ENCODE data around the gene SHMT2.

The SHMT2 gene

DNA sequence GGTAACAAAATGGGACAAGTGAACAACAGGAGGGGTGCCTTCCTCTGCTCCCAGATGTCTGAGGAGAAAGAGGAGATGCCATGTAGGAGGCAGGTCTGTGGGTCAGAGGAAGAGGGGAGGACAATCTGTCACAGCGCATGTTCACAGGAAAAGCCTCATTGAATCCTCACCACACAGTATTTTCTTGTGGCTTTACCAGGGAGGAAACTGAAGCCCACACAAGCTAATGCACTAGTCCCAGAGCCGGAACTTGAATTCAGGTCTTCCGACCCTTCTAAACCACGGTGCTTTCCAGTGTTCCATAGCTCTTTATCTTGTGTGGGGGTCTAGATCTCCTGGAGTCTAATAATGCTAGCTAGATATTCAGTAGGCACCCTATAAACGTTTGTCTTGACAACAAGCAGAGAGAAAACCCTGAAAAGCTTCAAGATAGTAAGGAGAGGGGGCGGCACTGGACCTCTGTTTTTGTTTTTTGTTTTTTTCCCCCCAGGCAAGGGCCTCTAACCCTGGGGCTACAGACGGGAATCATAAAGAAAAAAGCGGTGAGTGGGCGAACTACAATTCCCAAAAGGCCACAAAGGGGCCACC lies 371 bp upstream of the SHMT2 start:
- DNase-seq: no peak

DNA sequence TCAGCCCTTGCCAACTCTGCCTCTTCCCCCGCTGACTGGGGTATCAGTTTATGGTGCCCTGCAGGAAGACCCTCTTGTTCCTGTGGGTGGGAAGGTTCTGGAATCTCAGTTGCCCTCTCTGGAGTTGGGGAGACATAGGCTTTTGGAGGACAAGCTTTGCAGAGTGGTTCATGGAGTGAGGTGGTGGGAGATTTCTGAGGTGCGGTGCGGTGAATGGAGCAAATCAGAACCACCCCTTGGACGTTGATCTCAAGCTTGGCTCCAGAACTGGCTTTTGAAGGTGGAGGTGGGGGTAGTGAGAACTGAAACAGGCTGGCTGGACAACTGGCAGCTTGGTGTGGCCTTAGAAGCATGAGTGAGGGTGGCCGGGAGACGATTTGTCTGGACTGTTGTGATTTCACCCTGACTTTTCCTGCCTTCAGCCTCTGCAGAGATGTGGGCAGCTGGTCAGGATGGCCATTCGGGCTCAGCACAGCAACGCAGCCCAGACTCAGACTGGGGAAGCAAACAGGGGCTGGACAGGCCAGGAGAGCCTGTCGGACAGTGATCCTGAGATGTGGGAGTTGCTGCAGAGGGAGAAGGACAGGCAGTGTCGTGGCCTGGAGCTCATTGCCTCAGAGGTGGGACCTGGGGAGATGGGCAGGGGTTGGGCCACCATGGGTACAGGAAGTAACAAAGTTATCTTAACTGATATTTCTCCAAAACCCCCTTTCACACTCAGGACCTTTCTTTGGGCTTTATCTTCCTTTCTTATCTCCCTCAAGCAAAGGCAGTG lies 1.1 kb downstream of the SHMT2 start:
- no peak for DNase-seq

DNA sequence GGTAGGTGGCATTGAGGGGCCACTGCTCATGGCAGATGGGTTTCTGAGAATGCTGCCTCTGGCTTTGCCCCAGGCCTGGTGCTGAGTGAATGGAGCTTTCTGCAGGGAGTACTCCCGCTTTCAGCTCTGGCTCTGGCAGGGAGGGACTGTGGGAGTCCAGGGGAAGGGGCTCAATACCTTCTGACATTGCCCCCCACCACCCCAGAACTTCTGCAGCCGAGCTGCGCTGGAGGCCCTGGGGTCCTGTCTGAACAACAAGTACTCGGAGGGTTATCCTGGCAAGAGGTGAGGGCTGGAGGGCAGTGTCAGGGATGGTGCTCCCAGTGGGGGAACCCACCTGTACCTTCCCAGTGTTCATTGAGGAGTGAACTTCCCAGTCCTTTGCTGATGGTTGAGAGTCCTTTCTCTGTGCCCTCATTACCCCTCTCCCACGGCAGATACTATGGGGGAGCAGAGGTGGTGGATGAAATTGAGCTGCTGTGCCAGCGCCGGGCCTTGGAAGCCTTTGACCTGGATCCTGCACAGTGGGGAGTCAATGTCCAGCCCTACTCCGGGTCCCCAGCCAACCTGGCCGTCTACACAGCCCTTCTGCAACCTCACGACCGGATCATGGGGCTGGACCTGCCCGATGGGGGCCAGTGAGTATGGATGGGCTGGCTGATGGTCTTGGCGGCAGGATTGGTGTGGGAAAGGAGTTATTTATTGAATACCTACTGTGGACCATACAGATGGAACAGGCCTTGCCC lies 1.9 kb downstream of the SHMT2 start:
- no peak for DNase-seq

DNA sequence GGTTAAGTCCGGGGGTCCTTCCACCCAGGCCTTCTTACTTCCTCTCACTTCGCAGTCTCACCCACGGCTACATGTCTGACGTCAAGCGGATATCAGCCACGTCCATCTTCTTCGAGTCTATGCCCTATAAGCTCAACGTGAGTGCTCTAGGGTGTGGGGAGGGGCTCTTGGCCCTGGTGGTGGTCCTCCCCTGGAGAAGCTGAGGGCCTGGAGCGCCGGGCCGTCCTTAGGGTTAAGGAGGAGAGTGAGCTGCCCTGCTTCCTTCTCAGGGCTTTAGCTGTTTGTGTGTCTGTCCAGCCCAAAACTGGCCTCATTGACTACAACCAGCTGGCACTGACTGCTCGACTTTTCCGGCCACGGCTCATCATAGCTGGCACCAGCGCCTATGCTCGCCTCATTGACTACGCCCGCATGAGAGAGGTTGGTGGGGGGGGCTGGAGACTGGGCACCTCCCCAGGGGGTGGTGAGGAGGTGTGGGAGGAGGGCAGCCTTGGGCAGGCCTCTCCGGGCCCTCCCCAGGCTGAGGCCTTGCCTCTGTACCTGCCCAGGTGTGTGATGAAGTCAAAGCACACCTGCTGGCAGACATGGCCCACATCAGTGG lies 2.7 kb downstream of the SHMT2 start:
- no peak for DNase-seq

DNA sequence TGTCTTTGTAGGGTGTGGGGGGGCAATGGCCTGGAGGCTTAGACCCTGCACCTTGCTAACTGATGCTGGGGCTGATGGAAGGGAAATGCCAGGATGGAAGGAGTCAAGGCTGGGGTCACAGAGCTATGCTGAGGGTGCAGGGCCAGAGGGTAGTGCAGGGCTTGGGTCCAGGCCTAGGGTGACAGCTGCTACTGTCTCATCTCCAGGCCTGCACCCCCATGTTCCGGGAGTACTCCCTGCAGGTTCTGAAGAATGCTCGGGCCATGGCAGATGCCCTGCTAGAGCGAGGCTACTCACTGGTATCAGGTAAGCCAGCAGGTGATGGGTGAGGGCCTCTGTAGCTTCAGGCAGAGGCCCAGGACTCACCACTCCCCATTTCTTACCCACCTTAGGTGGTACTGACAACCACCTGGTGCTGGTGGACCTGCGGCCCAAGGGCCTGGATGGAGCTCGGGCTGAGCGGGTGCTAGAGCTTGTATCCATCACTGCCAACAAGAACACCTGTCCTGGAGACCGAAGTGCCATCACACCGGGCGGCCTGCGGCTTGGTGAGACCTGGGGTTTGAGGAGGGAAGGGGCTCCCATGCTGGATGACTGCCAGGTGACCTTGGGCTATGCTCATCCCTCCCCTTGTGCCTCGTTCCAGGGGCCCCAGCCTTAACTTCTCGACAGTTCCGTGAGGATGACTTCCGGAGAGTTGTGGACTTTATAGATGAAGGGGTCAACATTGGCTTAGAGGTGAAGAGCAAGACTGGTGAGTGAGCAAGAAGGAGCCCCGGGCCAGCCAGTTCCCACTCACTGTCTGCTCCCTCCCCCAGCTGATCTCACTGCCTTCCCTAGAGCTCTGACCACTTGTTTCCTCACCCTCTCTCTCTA lies 4.1 kb downstream of the SHMT2 start:
- no peak for DNase-seq

DNA sequence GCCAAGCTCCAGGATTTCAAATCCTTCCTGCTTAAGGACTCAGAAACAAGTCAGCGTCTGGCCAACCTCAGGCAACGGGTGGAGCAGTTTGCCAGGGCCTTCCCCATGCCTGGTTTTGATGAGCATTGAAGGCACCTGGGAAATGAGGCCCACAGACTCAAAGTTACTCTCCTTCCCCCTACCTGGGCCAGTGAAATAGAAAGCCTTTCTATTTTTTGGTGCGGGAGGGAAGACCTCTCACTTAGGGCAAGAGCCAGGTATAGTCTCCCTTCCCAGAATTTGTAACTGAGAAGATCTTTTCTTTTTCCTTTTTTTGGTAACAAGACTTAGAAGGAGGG lies 4.7 kb downstream of the SHMT2 start:
- DNase-seq: no peak

DNA sequence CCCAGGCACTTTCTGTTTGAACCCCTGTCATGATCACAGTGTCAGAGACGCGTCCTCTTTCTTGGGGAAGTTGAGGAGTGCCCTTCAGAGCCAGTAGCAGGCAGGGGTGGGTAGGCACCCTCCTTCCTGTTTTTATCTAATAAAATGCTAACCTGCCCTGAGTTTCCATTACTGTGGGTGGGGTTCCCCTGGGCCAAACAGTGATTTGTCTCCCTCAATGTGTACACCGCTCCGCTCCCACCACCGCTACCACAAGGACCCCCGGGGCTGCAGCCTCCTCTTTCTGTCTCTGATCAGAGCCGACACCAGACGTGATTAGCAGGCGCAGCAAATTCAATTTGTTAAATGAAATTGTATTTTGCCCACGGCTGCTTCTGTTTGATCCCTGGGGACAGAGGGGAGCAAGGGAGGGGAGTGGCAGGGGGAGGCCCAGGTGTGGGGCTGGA lies 5.1 kb downstream of the SHMT2 start:
- DNase-seq: no peak

DNA sequence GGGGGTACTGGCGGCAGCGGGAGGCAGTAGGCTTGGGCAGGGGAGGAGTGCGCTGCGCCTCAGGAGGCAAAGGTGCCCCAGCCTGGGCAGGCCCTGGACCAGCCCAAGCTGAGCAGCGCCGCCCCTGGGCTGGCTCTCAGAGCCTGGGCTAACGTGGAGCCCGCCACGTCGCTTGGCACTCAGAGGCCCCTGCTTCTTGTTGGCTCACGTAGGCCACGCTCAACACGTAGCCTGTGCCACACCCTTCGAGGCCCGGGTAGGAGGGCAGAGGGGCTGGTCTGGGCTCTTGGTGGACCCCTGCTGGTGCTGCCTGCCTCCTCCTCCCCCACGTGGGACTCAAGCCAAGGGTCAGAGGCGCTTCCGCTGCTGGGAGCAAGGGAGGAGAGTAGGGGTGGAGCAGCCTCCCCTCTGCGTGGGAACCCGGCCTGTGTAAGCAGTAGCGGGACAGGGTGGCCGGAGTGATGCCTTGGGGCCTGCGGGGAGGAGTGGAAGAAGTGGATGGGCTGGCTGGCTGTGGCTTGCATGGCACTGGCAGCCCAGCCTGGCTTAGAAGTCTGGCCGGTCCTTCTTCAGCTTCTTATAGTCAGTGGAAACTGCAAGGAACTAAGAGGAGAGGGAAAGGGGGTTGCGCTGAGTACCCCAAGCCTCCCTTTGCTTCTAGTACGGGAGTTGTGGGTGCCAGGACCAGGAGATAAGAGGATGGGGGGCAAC lies 5.7 kb downstream of the SHMT2 start:
- no peak for DNase-seq

DNA sequence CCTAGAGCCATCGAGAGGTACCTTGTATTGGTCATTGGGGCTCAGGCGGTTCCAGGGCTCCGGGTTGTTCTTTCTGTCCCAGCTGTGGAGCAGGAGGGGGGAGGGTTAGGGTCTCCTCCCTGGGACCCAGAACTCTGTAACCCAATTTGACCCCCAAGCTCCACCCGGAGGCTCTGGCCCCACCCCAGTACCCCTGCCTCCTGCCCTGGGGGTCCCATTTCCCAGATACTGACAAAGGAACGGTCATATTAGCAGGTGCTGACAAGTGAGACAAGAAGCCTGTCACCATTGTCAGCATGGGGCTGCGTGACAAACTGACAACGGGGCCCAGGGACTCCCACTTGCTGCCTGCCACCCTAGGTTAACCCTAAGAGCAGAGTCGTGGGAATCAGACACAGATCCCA lies 6.2 kb downstream of the SHMT2 start:
- DNase-seq: no peak

DNA sequence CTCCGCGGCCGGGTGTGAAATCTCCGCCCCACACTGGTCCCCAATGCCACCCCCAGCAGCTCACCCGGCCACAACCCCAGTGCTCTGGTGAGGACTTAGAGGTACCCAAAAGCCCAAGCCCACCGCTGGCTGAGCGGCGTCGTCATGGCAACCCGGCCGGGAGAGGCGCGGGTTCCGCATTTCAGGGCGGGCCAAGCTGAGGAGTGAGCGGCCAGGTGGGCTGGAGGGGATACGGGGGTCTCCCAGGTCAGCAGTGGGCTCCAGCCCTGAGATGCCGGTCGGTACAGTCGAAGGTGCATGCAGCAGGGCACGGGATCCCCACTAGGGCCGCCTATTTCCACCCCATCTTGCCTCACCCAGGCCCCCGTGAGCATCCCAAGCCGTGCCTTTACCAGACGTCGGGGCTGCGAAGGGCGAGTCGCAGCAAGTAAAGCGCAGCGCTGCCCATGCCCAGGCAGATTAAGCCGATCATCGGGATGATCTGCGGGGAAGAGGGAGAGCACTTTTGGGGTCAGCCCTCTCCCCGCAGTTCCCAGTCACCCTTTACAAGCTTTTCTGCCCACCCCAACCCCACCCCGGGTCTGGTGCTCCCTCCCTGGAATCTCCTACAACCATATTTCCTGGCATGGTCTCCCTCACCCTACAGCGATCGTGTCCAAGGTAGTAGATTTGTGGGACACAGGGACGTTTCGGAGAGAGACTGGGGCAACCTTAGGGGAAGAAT lies 6.9 kb downstream of the SHMT2 start:
- DNase-seq: no peak

DNA sequence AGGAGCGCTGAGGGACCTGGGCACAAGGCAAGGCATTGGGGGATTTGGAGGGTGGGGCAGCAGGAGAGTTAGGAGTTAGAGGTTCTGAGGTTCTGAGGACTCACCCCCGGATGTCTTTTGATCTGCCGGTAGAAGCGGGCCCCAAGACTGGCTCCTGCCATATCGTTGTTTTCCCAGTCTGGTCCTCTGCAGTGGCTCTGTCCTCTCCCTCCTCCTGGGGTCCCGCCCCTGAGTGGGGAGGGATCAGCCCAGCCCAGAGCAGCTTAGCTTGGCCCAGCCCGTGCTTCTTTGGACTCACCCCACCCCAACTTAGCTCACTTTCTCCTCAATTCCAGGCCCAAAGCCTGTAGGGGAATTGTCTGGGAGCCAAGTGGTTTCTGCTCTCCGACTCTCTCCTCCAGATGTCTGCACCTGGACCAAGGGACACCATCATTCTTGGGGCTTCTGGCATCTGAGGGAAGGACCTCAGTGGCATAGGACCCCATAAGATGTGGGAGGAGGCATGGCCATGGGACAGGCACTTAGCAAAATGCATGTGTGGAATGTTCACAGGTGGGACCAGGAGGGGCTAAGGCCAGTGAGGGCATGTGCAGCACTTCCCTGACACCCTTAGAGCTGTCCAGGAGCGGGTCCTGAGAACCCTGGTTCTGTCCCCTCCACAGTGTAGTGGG lies 7.5 kb downstream of the SHMT2 start:
- no peak for DNase-seq

DNA sequence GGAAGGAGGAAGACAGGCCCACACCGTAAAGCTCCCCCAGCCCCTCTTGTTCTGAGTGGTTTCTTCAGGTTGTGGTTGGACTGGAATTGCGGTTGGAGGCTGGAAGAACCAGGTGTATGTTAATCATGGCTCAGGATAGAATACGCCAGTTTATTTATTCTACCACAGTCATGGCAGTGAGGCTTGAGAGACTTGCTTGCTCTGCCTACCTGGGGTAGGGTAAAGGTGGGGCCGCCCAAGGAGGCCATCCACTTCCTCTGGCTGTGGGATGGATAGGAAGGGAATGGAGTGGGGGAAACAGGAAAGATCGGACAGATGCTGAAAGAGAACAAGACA lies 8.1 kb downstream of the SHMT2 start:
- DNase-seq: no peak

DNA sequence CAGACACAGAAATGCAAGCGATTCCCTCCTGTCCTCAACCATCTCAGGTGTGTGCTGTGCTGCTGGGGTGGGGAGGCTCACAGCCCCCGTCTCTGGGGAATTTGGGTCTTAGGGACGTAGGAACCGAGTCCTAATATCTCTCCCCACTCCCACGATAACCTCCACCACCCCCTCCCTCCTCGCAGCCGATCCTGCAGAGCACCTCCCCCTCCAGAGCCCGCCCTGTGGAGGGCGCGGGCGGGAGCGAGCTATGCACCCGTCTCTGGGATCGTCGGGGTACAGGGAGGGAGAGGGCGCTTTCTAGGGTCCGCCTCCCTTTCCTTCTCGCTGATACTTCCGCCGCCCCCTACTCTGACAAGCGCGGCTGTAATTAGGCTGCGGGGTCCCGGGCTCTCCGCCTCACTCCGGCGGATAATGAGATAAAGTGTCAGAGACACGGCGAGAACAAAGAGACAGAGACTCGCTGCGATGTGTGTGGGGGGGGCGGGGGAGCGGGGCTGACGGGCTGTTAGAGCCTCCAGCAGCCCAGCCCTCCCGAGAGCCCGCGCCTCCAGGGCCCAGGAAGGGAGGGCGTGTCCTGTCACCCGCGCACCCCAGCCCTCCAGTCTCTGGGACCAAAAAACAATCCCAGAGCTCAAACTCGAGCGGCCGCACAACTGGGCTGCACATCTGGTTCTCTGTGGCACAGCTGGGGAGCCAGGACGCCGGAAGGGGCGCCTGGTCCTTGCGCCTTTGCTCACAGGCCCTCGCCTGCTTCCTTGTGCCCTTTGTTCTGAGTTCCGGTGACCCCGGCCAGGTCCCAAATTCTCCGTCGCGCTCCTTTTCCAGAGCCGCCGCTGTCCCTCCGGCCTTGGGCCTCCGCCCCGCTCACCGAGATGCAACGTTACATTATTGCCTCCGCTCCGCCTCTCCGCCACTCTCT lies 8.7 kb downstream of the SHMT2 start:
- peak; percentile 39 for DNase-seq

DNA sequence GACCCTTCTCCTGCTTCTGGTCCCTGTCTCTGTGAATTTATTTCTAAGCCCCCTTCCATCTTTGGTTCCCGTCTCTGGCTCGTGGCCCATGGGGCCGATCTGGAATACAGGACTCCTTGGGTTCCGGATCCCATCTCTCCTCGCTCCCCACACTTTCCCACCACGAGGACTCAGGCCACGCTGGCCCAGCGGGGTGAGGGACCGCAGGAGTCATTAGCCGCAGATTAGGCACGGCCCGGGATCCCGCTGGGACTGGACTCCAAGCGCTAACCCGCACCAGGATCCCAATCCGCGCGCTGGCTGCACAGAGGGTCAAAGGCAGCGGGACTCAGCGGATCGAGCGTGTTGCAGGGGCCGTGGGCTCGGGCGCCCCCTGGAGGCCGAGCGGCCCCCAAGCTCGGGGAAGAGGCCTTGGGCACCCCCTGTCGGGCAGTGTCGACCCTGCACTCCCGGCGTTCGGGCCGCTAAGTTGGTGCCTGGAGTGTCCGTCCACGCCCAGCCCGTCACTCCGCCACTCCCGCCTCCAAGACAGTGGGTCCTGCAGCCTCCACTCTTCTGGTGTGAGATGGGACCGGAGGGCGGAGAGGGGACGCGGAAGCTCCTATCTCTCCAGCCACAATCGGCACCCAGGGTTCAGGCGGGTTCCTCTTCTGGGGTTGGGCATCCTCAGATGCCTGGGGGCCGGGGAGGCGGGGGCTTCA lies 9.5 kb downstream of the SHMT2 start:
- peak; percentile 69 for DNase-seq

DNA sequence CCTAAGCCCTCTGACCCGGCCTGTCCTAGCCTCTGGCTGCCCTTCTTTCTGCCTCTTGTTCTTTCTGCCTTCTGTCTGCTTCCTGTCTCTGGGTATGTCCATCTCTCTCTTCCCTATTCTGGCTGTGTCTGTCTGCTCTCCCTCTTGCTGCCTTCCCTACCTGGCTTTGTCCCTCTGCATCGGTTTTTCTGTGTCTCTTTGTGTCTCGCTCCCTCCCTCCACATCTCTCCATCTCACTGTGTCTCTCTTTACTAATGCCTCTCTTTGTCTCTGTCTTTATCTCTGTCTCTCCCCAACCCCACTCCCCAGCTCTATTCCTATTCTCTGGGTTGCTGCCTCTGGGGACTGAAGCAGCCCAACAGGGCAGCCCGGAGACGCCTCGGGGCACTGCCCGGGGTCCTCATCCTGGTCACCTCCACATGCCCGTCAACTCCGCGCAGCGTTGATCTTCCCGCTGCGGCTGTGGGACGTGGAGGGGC lies 10.1 kb downstream of the SHMT2 start:
- DNase-seq: peak; percentile 42

DNA sequence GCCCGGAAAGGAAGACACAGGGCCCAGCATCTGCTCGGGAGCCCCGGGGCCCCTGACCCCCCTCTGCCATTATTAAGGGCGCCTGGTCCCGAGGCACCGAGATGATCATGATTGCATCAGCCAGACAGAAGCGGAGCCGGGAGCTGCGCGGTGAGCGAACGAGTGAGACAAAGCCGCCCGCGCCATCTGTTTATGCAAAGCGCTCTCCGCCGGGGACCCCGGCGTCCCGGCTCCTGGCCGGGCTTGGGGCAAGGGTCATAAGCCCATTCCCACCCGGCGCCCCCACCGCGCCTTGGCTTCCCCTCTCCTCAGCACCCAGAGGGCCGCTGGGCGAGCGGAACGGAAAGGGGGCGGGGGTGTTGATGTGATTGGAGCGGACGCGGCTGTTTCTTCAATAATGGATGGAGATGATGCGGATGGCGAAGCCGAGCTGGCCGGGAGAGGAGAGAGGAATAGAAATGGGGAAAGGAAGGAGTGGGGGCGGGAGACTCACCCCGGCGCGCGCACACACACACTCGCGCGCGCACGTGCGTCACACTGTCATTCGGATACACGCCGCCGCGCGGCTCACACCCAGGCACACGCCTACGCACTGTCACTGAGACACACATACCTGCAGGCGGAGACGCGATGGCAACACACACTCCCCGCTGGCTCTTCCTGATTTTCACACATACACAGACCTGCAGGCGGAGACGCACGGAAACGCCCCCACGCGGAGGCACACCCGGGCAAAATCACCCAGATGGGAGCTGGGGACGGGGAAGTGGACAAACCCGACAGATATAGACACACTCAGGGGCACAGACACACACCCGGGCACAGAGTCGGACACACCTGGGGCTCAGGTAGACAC lies 10.8 kb downstream of the SHMT2 start:
- peak; percentile 60 for DNase-seq

DNA sequence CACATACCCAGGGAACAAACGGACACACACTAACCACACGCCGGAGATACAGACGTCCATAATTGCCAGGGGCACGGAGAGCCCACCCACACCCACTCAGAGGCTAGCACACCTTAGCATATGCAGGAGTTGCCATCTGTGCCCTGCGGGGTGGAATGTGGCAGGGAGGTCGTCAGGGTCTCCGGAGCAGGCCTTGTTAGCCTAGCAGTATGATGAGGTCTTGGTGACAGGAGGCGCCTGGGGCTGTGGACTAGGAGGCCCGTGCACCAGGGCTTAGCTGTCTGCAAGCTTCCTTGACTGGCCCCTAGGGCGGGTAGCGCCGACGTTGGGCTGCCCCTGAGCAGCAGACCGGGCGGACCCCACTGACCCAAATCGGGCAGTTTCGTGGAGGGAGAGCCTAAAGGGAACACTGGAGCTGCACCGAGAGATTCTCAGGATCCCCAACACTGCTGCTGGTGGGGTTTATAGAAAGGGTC lies 11.5 kb downstream of the SHMT2 start:
- peak; percentile 42 for DNase-seq
